HG03378 (cell line): ENCODE data around the gene RAB3D.
"Not testable (repeated sequence)": the region's sequence is repeated elsewhere in the genome, so short reads cannot be mapped to it uniquely, and the experiment has no call there.

Experiments used
- ATAC-seq: cut with Tn5 transposase; IDR thresholded peaks from one replicate; pipeline ENCODE4 v1.9.1; 2021; ENCODE audit warnings: mild to moderate bottlenecking, moderate library complexity; ENCODE audit not compliant: unreplicated experiment

RAB3D gene, protein sequence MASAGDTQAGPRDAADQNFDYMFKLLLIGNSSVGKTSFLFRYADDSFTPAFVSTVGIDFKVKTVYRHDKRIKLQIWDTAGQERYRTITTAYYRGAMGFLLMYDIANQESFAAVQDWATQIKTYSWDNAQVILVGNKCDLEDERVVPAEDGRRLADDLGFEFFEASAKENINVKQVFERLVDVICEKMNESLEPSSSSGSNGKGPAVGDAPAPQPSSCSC

GRCh38 chr19:11339254-11340098, at the start of gene RAB3D:
Gene RAB3D, minus strand, starts transcription at chr19:11339657. Its CDS starts 2,258 bp downstream, at chr19:11337399.
- ATAC-seq = no peak

DNA sequence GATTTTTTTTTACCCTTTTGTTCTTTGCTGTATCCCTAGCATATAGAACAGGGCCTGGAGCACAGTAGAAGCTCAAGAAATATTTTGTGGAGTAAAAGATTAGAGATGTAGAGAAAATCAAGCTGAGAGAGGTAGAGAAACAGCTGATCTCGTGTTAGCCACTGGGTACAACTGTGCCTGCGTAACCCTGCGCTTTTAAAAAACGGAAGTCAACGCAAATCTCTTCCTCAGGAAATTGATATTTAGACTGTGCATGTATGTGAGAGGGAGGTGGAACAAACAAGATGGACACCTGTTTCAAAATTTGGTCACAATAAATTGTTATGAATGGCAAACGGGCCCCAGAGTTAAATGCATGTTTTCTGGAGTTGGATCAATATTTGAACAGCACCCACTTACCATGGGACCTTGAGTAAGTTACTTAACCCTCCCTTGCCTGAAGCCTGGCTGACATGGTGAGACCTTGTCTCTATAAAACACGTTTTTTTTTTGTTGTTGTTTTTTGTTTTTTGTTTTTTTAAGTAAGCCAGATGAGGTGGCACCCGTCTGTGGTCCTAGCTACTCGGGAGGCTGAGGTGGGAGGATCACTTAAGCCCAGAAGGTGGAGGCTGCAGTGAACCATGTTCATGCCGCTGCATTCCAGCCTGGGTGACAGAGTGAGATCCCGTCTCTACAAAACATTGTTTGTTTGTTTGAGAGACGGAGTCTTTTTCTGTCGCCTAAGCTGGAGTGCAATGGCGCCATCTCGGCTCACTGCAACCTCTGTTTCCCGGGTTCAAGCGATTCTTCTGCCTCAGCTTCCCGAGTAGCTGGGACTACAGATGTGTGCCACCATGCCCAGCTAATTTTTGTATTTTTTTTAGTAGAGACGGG, 47.9 kb upstream of the RAB3D start:
- no peak for ATAC-seq

DNA sequence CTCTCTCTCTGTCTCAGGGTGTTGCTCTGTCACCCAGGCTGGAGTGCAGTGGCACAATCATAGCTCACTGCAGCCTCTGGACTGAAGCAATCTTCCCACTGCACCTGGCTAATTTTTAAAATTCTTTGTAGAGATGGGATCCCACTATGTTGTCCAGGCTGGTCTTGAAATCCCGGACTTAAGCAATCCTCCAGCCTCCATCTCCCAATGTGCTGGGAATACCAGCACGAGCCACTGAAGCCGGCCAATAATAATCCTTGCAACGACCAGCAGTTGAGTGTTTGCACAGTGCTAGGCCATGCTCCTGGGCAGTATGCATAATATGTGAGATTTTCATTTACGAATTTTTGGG, 45.3 kb upstream of the RAB3D start:
- no peak for ATAC-seq

GRCh38 chr19:11383706-11384048, 44.2 kb upstream of the RAB3D start:
- no peak for ATAC-seq

GRCh38 chr19:11382898-11383705, 43.6 kb upstream of the RAB3D start:
- ATAC-seq = no peak

GRCh38 chr19:11380653-11381537, 41.4 kb upstream of the RAB3D start:
- peak; percentile 74 for ATAC-seq

DNA sequence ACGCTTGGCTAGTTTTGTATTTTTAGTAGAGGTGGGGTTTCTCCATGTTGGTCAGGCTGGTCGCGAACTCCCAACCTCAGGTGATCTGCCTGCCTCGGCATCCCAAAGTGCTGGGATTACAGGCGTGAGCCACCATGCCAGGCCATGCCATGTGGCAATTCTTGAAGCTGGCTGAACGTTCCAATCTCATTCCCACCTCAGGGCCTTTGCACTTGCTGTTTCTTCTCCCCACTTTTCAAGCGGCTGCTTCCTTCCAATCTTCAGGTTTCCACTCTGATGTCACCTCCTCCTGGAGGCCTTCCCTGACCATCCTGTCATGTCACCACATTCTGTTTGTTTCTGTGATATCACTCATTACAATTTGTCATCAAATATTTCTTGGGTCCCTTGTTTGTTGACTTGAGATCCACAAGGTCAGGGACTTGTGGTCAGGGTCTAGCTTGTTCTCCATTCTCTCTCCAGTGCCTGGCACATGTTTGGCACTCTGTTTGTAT, 40.4 kb upstream of the RAB3D start:
- ATAC-seq = no peak

DNA sequence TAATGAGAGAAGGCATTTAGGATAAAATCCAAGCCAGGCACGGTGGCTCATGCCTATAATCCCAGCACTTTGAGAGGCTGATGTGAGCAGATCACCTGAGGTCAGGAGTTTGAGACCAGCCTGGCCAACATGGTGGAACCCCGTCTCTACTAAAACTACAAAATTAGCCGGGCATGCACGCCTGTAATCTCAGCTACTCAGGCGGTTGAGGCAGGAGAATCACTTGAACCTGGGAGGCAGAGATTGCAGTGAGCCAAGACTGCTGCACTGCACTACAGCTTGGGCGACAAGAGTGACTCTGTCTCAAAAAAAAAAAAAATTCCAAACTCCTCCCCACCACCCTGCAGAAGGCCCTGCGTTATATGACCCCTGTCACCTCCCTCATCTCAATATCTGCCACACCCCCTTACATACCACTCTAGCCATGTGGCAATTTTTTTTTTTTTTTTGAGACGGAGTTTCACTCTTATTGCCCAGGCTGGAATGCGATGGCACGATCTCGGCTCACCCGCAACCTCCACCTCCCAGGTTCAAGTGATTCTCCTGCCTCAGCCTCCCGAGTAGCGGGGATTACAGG, 39.9 kb upstream of the RAB3D start:
- not testable (repeated sequence) for ATAC-seq

GRCh38 chr19:11378319-11379189, 39.1 kb upstream of the RAB3D start:
- ATAC-seq = no peak

- ATAC-seq = no peak
Measured at GRCh38 chr19:11377756-11378155, 38.3 kb upstream of the RAB3D start.

DNA sequence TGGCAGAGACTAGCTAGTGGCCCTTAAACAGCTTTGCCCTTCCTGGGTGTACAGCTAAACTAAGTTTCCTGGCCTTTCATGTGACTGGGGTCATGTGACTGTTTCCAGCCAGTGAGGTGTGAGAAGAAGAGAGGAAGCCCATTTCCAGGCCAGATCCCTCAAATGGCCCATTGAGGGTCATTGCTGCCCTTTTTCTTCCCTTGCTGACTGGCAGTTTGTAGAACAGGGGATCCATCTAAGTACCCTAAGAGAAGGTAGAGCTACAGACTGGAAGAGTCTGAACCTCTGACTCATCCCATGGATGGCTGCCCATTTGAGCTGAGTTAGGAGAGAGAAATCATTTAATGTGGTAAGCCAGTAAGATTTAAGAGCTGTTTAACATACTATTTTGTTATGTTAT, 37.8 kb upstream of the RAB3D start:
- no peak for ATAC-seq

DNA sequence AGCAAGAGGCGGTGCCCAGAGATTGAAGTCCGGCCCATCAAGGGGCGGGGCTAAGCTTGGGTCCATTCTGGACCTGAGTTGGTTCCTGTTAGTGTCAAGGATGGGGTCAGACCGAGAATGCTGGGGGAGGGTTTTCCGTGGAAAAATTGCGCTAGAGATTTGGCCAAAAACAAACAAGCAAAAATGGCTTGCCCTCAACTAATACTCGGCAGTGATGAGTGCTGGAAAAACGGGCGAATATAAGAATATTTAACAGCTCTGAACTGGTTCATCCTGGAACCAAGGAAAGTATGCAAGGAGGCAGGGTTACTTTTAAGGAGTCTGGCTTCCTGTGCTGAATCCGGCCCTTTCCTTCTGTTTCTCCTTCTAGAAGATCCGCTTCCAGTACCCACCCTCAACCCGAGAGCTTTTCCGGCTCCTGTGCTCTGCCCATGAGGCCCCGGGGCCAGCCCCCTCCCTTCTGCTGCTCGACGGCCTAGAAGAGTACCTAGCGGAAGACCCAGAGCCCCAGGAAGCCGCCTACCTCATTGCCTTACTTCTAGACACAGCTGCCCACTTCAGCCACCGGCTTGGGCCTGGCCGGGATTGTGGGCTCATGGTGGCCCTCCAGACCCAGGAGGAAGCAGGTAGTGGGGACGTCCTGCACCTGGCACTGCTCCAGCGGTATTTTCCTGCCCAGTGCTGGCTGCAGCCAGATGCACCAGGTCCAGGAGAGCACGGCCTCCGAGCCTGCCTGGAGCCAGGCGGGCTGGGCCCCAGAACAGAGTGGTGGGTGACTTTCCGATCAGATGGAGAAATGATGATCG, 35.9 kb upstream of the RAB3D start:
- ATAC-seq = no peak

- peak; percentile 86 for ATAC-seq
Measured at GRCh38 chr19:11374433-11375142, 35.1 kb upstream of the RAB3D start, which contains the start of gene SWSAP1. Gene SWSAP1, plus strand, starts transcription at chr19:11374666. Its CDS starts 15 bp downstream, at chr19:11374681.

DNA sequence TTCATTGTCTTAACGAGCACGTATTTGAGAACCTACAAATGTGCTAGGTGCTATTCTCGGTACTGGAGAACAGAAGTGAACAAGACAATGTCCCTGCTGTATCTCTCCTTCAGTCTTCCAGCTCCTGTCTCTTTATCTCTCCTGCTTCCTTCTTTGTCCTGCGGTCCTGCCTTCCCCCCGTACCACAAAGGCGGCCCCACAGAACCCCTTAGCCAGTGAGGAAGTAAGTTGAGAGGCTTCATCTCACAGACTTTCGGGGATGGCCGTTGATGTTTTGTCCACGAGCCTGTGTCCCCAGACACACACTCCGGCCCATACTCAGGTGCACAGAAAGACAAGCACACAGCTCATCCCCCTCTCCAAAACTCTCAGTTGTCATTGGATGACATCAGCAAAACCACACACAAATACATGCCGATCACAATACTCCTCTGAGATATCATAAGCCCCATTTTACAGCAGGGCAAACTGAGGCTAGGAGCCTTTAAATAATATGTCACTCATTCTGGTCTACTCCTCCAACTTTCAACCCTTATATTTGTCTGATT, 34.5 kb upstream of the RAB3D start:
- ATAC-seq = no peak

- ATAC-seq = no peak
Measured at GRCh38 chr19:11373166-11373884, 33.9 kb upstream of the RAB3D start.

DNA sequence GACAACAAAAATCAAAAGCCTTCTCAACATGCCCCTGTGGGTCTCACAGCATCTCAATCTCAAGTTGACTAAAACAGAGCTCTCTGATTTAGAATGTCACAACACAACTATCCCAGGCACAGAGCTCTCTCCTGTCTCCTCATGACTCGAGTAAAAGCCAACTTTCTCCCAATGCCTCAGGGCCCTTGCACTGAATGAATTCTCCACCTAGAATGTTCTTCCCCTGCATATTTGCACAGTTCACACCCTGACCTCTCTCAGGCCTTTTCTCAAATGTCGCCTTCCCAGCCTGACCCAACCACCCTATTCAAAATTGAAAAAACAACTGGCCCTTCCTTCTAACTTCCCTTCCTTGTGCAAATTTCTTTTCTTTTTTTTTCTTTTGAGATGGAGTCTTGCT, 31.3 kb upstream of the RAB3D start:
- ATAC-seq = no peak
